Stomach (tissue), 9 donors: Measurements from ENCODE around the gene CCDC107. TPM values are rescaled to one million over a fixed set of nuclear protein-coding genes. Genes with fewer than 3 reads are reported as not detected.
A peak's percentile ranks its signal among the peaks of the same experiment; 100 is the strongest.

Experiments used
- DNase-seq, 2 donors: peaks; one replicate each; pipeline versions ENCODE4 v3.0.0 to v3.0.0-alpha.2; 2013 to 2019
- H3K27ac ChIP-seq, 5 donors: fragments of 200-600 bp in 4 of 5; sonication (generic) in 4 of 5; one replicate each; pipeline ENCODE4 v1.5.1; 2013 to 2019; ENCODE audit warnings: mild to moderate bottlenecking in 1 of 5, moderate library complexity in 1 of 5
- H3K27me3 ChIP-seq, 3 donors: fragments of 200-600 bp; sonication (generic); one replicate each; pipeline ENCODE4 v1.5.1; 2017 to 2019; ENCODE audit warnings: mixed run types in 1 of 3
- H3K36me3 ChIP-seq, 4 donors: fragments of 200-600 bp; sonication (generic); 1 replicate in 3 of 4; 2 replicates in 1 of 4; pipeline ENCODE4 v1.5.1; 2016 to 2019
- H3K4me1 ChIP-seq, 4 donors: fragments of 200-600 bp; sonication (generic); one replicate each; pipeline ENCODE4 v1.5.1; 2016 to 2019
- H3K4me3 ChIP-seq, 4 donors: fragments of 200-600 bp; sonication (generic) in 3 of 4; one replicate each; pipeline ENCODE4 v1.5.1; 2016 to 2019; ENCODE audit warnings: mild to moderate bottlenecking in 1 of 4
- H3K9me3 ChIP-seq, 4 donors: fragments of 200-600 bp; sonication (generic); one replicate each; pipeline ENCODE4 v1.5.1; 2016 to 2019
- CTCF ChIP-seq, 7 experiments: fragments of 450-650 bp in 4 of 7; fragments of 200-600 bp in 3 of 7; sonication (generic) in 3 of 7; IDR thresholded peaks; one replicate each; pipeline ENCODE4 v1.5.1; 2016 to 2019; ENCODE audit warnings: antibody characterized with exemption in 7 of 7, control low read depth in 2 of 7, mild to moderate bottlenecking in 1 of 7
- EP300 ChIP-seq: sonication (generic); formaldehyde crosslinking; IDR thresholded peaks from one replicate; pipeline ENCODE4 v1.6.1; 2017; ENCODE audit warnings: antibody characterized with exemption
- POLR2A ChIP-seq, 4 donors: fragments of 450-650 bp; IDR thresholded peaks; one replicate each; pipeline ENCODE4 v1.6.1; 2016; ENCODE audit warnings: antibody characterized with exemption in 4 of 4, control low read depth in 2 of 4, mild to moderate bottlenecking in 1 of 4, moderate library complexity in 1 of 4
- POLR2AphosphoS5 ChIP-seq, 3 donors: sonication (generic); formaldehyde crosslinking; IDR thresholded peaks; one replicate each; pipeline ENCODE4 v1.6.1; 2016; ENCODE audit warnings: antibody characterized with exemption in 3 of 3
- WGBS, 5 donors: extraction: QIAGEN DNeasy Blood & Tissue Kit in 3 of 5; methylation state at CpG; one replicate each; pipeline versions ENCODE4 v1.1.5 to v1.1.7; 2013 to 2018; 5-methylcytosine and 5-hydroxymethylcytosine counted together
- intact Hi-C: fragments of 100-400 bp; cut with DNase I; formaldehyde crosslinking; loops from one replicate; pipeline ENCODE4 v1.15.1; 2023; ENCODE audit warnings: low total_unique reads
- polyA plus RNA-seq, 3 donors: library from polyadenylated mRNA; stranded (reverse); fragments of 200-250 nt; gene quantifications; one replicate each; pipeline ENCODE4 v1.2.3, GENCODE V29; 2013
- total RNA-seq, 5 donors: library from RNA; depleted of rRNA; stranded (reverse); fragments of >200 nt; gene quantifications; one replicate each; pipeline versions ENCODE4 v1.1.0 to v1.2.3, GENCODE V29; 2014 to 2016
- donor health status: healthy with polysubstance abuse.
- donor health status: Bipolar disorder and iron deficiency.
- donor health status: healthy.

The CCDC107 gene
- total and polyA plus RNA-seq, 8 donors: 15.6 to 104 (median 44.3) TPM

GRCh38 chr9:35658968-35659220 lies 802 bp downstream of the CCDC107 start:
- 0 to 3% (median 0%) methylated on average over 2 of the region's 2 CpGs for WGBS, 5 donors
- TF ChIP-seq POLR2A (IDR thresholded peaks at IDR 0.05) (no peak), POLR2AphosphoS5 (IDR thresholded peaks at IDR 0.05) (no peak), CTCF (IDR thresholded peaks at IDR 0.05) (no peak), EP300 (no peak)
- peaks cover 38 to 66% (median 57%) of the 10 kb centered on the region in 4 donors for H3K4me1 ChIP-seq
- DNase-seq: peak in 1 of 2 donors; percentile 69
- H3K27ac ChIP-seq: peak overlapping the region; percentile 95 to 100 (median 98)
- H3K36me3 ChIP-seq: peaks cover 10 to 25% (median 16%) of the 10 kb centered on the region in 4 donors
- H3K9me3 ChIP-seq: no peaks in the 10 kb centered on the region
- H3K4me3 ChIP-seq: peak overlapping the region; percentile 68 to 96 (median 84)
- H3K27me3 ChIP-seq: no peaks in the 10 kb centered on the region
- intact Hi-C loops: no loop called here

GRCh38 chr9:35659340-35659739 lies 1.2 kb downstream of the CCDC107 start:
- WGBS, 5 donors: 26 to 47% (median 28%) methylated on average over 3 of the region's 3 CpGs
- Histone ChIP-seq H3K27ac (peak overlapping the region; percentile 38 to 100 (median 98)), H3K27me3 (no peaks in the 10 kb centered on the region), H3K4me1 (peaks cover 38 to 70% (median 61%) of the 10 kb centered on the region in 4 donors), H3K4me3 (peak overlapping the region; percentile 68 to 96 (median 84)), H3K36me3 (peaks cover 10 to 25% (median 16%) of the 10 kb centered on the region in 4 donors), H3K9me3 (no peaks in the 10 kb centered on the region)
- intact Hi-C loops: no loop called here
- DNase-seq: peak in 1 of 2 donors; percentile 47
- TF ChIP-seq POLR2A (IDR thresholded peaks at IDR 0.05) (no peak), EP300 (peak; percentile 71), POLR2AphosphoS5 (IDR thresholded peaks at IDR 0.05) (peak; percentile 47 to 81 (median 74))

GRCh38 chr9:35660966-35661415 lies 2.9 kb downstream of the CCDC107 start:
- TF ChIP-seq EP300 (no peak), CTCF (IDR thresholded peaks at IDR 0.05) (peak in 4 of 7 experiments; percentile 28 to 58 (median 42)), POLR2A (IDR thresholded peaks at IDR 0.05) (no peak), POLR2AphosphoS5 (IDR thresholded peaks at IDR 0.05) (peak in 2 of 3 donors; percentile 51 to 60)
- DNase-seq: peak; percentile 65 to 73
- WGBS, 5 donors: 21 to 45% (median 31%) methylated on average over 9 of the region's 9 CpGs
- Histone ChIP-seq H3K27ac (peak overlapping the region; percentile 29 to 100 (median 98)), H3K4me3 (peak overlapping the region in 2 of 4 donors; percentile 82 to 86), H3K4me1 (peaks cover 52 to 86% (median 76%) of the 10 kb centered on the region in 4 donors), H3K36me3 (peaks cover 10 to 25% (median 16%) of the 10 kb centered on the region in 4 donors), H3K27me3 (no peaks in the 10 kb centered on the region), H3K9me3 (no peaks in the 10 kb centered on the region)
- intact Hi-C loops: no loop called here

- intact Hi-C loops: no loop called here
- no peak for DNase-seq
- Histone ChIP-seq H3K9me3 (no peaks in the 10 kb centered on the region), H3K4me3 (no peak overlapping the region), H3K27me3 (no peaks in the 10 kb centered on the region), H3K27ac (peak overlapping the region; percentile 45 to 100 (median 98)), H3K4me1 (peaks cover 55 to 88% (median 75%) of the 10 kb centered on the region in 4 donors), H3K36me3 (peaks cover 10 to 25% (median 16%) of the 10 kb centered on the region in 4 donors)
- WGBS, 5 donors: 54 to 66% (median 61%) methylated on average over 3 of the region's 3 CpGs
- no peak for TF ChIP-seq POLR2AphosphoS5 (IDR thresholded peaks at IDR 0.05)
- TF ChIP-seq EP300: no peak
- no peak for TF ChIP-seq POLR2A (IDR thresholded peaks at IDR 0.05)
- TF ChIP-seq CTCF (IDR thresholded peaks at IDR 0.05): no peak
Observed at GRCh38 chr9:35661756-35662350, 3.8 kb downstream of the CCDC107 start.

GRCh38 chr9:35662437-35662836 lies 4.3 kb downstream of the CCDC107 start:
- TF ChIP-seq POLR2A (IDR thresholded peaks at IDR 0.05) (no peak), EP300 (no peak), POLR2AphosphoS5 (IDR thresholded peaks at IDR 0.05) (no peak), CTCF (IDR thresholded peaks at IDR 0.05) (no peak)
- Histone ChIP-seq H3K36me3 (peaks cover 10 to 25% (median 16%) of the 10 kb centered on the region in 4 donors), H3K27ac (peak overlapping the region in 4 of 5 donors; percentile 95 to 100 (median 98)), H3K4me3 (no peak overlapping the region), H3K9me3 (no peaks in the 10 kb centered on the region), H3K27me3 (no peaks in the 10 kb centered on the region), H3K4me1 (peaks cover 49 to 82% (median 69%) of the 10 kb centered on the region in 4 donors)
- DNase-seq: no peak
- WGBS, 5 donors: 80 to 90% (median 87%) methylated on average over 7 of the region's 7 CpGs
- intact Hi-C loops: no loop called here
